HepG2 (cell line): ENCODE results near the gene PPM1M. TPM values are rescaled to one million over a fixed set of nuclear protein-coding genes. Genes with fewer than 3 reads are reported as not detected.

Experiments used
- BCL6 ChIP-seq: IDR thresholded peaks from 2 replicates; pipeline ENCODE4 v1.6.1; 2016; ENCODE audit warnings: missing genetic modification reagents, missing compliant biosample characterization
- BRF2 ChIP-seq: sonication (generic); formaldehyde crosslinking; IDR thresholded peaks from 2 replicates; pipeline ENCODE4 v1.8.1; 2022; ENCODE audit warnings: mild to moderate bottlenecking, missing genetic modification reagents
- DNMT3B ChIP-seq: conservative IDR thresholded peaks from 2 replicates; pipeline ENCODE4 v1.6.1; 2016; ENCODE audit warnings: missing biosample characterization, control low read depth
- NCOA2 ChIP-seq: sonication (generic); formaldehyde crosslinking; IDR thresholded peaks from 2 replicates; pipeline ENCODE4 v1.8.0; 2022; ENCODE audit warnings: inconsistent platforms
- NFIC ChIP-seq: IDR thresholded peaks from 2 replicates; pipeline ENCODE4 v1.6.1; 2012; ENCODE audit warnings: mild to moderate bottlenecking, low read length, inconsistent platforms
- POLR2G ChIP-seq: fragments of 200-400 bp; formaldehyde crosslinking; IDR thresholded peaks from 2 replicates; pipeline ENCODE4 v1.6.1; 2018; ENCODE audit warnings: mild to moderate bottlenecking, low read depth, low read length, moderate library complexity
- RXRA ChIP-seq: sonication (generic); formaldehyde crosslinking; IDR thresholded peaks from 2 replicates; pipeline ENCODE4 v1.5.1; 2020; ENCODE audit warnings: missing genetic modification reagents
- SRSF9 ChIP-seq: fragments of 200-400 bp; formaldehyde crosslinking; IDR thresholded peaks from 2 replicates; pipeline ENCODE4 v1.6.1; 2018; ENCODE audit warnings: borderline replicate concordance, mild to moderate bottlenecking, low read depth, low read length; ENCODE audit not compliant: insufficient read depth, poor library complexity, severe bottlenecking
- TMF1 ChIP-seq: sonication (generic); formaldehyde crosslinking; IDR thresholded peaks from 2 replicates; pipeline ENCODE4 v1.8.1; 2022; ENCODE audit warnings: low read depth, missing genetic modification reagents
- XBP1 ChIP-seq: sonication (generic); formaldehyde crosslinking; IDR thresholded peaks from 2 replicates; pipeline ENCODE4 v1.5.0; 2020; ENCODE audit warnings: missing genetic modification reagents
- ZFP90 ChIP-seq: sonication (generic); formaldehyde crosslinking; IDR thresholded peaks from 2 replicates; pipeline ENCODE4 v1.8.0; 2022; ENCODE audit warnings: missing genetic modification reagents, mild to moderate bottlenecking, inconsistent platforms, borderline replicate concordance
- ZFX ChIP-seq: sonication (generic); formaldehyde crosslinking; IDR thresholded peaks from 2 replicates; pipeline ENCODE4 v1.4.0; 2020; ENCODE audit warnings: mild to moderate bottlenecking, low read depth, missing genetic modification reagents, moderate library complexity
- ZKSCAN8 ChIP-seq: IDR thresholded peaks from 2 replicates; pipeline ENCODE4 v1.6.1; 2016; ENCODE audit warnings: borderline replicate concordance, missing genetic modification reagents, missing compliant biosample characterization
- ZNF781 ChIP-seq: sonication (generic); formaldehyde crosslinking; IDR thresholded peaks from 2 replicates; pipeline ENCODE4 v1.5.1; 2020; ENCODE audit warnings: borderline replicate concordance, mild to moderate bottlenecking, missing genetic modification reagents; ENCODE audit errors: not compliant biosample characterization
- ZSCAN21 ChIP-seq: sonication (generic); formaldehyde crosslinking; IDR thresholded peaks from 2 replicates; pipeline ENCODE4 v1.8.0; 2022; ENCODE audit warnings: mild to moderate bottlenecking, missing genetic modification reagents, moderate library complexity, borderline replicate concordance
- polyA plus RNA-seq, 8 experiments: library from polyadenylated mRNA; depleted of rRNA in 3 of 8; stranded (reverse) in 7 of 8; unstranded in 1 of 8; fragments of >200 nt; fragmentation: Illumina TruSeq in 4 of 8; extraction: Trizol in 4 of 8; gene quantifications; 2 replicates each; pipeline versions ENCODE4 v1.2.1 to v1.2.3, GENCODE V29; 2011 to 2016; ENCODE audit warnings: low read depth in 4 of 8, missing spikeins in 1 of 8, mixed read lengths in 1 of 8; ENCODE audit not compliant: insufficient read depth in 1 of 8
- total RNA-seq, 5 experiments: library from RNA; depleted of rRNA; stranded (reverse); fragments of >200 nt; fragmentation: Illumina TruSeq; extraction: Trizol; gene quantifications; 2 replicates each; pipeline ENCODE4 v1.2.3, GENCODE V29; 2016; ENCODE audit warnings: low read depth in 1 of 5
- TF ChIP-seq, protein P1 (sequence below): sonication (generic); formaldehyde crosslinking; conservative IDR thresholded peaks from 2 replicates; pipeline ENCODE4 v1.4.0; 2020; ENCODE audit warnings: missing genetic modification reagents
- TF ChIP-seq, protein P2 (sequence below): sonication (generic); formaldehyde crosslinking; IDR thresholded peaks from 2 replicates; pipeline ENCODE4 v1.5.0; 2020; ENCODE audit warnings: missing genetic modification reagents
- TF ChIP-seq, protein P3 (sequence below): sonication (generic); formaldehyde crosslinking; IDR thresholded peaks from 2 replicates; pipeline ENCODE4 v1.5.0; 2020; ENCODE audit warnings: missing genetic modification reagents
- TF ChIP-seq, protein P4 (sequence below): sonication (generic); formaldehyde crosslinking; IDR thresholded peaks from 2 replicates; pipeline ENCODE4 v1.5.1; 2020; ENCODE audit warnings: missing genetic modification reagents, mild to moderate bottlenecking, borderline replicate concordance
- TF ChIP-seq, protein P5 (sequence below): sonication (generic); formaldehyde crosslinking; IDR thresholded peaks from 2 replicates; pipeline ENCODE4 v1.9.0; 2021; ENCODE audit warnings: missing genetic modification reagents, mild to moderate bottlenecking, borderline replicate concordance

Gene PPM1M
- total and polyA plus RNA-seq, 2 of the 13 experiments (the other 11 are each of a cell fraction or from before 2014, with no cell fraction given) = 2.5 to 5.9 TPM

DNA sequence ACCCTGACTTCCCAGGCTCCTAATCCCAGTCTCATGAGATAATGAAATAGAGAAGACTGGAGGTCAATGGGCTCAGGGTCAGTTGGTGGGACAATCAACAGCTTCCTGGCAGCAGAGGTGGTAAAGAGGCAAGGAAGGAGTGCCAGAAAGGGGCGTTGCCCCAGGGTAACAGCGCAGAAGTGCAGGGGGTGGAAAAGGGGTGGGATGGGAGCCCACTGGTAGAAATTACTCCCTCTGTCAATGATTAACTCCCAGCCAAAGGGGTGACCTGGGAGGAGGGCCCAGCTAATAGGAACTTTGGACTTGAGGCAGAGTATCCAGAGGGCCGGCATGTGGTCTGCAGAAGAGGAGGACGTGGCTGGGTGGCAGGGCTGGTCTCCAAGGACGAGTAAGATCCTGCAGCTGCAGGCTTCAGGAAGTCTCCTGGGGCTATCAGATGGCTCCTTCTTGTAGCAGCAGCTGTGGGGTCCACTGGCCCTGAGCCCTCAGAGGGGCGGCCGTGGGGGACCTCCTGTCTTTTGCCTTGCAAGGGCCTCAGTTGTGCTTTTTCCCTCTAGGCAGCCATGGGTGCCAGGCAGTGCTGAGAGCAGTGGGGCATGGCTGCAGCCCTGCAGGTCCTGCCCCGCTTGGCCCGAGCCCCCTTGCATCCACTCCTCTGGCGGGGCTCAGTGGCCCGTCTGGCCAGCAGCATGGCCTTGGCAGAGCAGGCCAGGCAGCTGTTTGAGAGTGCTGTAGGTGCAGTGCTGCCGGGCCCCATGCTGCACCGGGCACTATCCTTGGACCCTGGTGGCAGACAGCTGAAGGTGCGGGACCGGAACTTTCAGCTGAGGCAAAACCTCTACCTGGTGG, 44.4 kb downstream of the PPM1M start (continued):
- TF ChIP-seq RXRA (CRISPR knock-in tag) (peak; percentile 74), XBP1 (CRISPR knock-in tag) (no peak), NFIC (peak; percentile 35; the same call in 1 of the 2 replicates), POLR2G (peak; percentile 97), ZKSCAN8 (CRISPR knock-in tag) (peak; percentile 0; the same call in 1 of the 2 replicates), BRF2 (CRISPR knock-in tag) (peak; percentile 62), ZNF781 (CRISPR knock-in tag) (peak; percentile 70), ZFX (CRISPR knock-in tag) (peak; percentile 68), SRSF9 (no peak), TMF1 (CRISPR knock-in tag) (peak; percentile 44; the same call in 1 of the 2 replicates), NCOA2 (peak; percentile 49), DNMT3B (CRISPR knock-in tag) (0 out of 2 replicates have a peak, but pooled peaks have one; percentile 63), ZFP90 (CRISPR knock-in tag) (peak; percentile 79; the same call in 1 of the 2 replicates), ZSCAN21 (CRISPR knock-in tag) (no peak; the same call in 1 of the 2 replicates), BCL6 (CRISPR knock-in tag) (peak; percentile 7)
- TF ChIP-seq, protein P1, sequence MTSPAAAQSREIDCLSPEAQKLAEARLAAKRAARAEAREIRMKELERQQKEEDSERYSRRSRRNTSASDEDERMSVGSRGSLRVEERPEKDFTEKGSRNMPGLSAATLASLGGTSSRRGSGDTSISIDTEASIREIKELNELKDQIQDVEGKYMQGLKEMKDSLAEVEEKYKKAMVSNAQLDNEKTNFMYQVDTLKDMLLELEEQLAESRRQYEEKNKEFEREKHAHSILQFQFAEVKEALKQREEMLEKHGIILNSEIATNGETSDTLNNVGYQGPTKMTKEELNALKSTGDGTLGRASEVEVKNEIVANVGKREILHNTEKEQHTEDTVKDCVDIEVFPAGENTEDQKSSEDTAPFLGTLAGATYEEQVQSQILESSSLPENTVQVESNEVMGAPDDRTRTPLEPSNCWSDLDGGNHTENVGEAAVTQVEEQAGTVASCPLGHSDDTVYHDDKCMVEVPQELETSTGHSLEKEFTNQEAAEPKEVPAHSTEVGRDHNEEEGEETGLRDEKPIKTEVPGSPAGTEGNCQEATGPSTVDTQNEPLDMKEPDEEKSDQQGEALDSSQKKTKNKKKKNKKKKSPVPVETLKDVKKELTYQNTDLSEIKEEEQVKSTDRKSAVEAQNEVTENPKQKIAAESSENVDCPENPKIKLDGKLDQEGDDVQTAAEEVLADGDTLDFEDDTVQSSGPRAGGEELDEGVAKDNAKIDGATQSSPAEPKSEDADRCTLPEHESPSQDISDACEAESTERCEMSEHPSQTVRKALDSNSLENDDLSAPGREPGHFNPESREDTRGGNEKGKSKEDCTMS = no peak
- TF ChIP-seq, protein P2, sequence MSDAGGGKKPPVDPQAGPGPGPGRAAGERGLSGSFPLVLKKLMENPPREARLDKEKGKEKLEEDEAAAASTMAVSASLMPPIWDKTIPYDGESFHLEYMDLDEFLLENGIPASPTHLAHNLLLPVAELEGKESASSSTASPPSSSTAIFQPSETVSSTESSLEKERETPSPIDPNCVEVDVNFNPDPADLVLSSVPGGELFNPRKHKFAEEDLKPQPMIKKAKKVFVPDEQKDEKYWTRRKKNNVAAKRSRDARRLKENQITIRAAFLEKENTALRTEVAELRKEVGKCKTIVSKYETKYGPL = no peak; the same call in 1 of the 2 replicates
- TF ChIP-seq, protein P3, sequence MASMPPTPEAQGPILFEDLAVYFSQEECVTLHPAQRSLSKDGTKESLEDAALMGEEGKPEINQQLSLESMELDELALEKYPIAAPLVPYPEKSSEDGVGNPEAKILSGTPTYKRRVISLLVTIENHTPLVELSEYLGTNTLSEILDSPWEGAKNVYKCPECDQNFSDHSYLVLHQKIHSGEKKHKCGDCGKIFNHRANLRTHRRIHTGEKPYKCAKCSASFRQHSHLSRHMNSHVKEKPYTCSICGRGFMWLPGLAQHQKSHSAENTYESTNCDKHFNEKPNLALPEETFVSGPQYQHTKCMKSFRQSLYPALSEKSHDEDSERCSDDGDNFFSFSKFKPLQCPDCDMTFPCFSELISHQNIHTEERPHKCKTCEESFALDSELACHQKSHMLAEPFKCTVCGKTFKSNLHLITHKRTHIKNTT = no peak
- TF ChIP-seq, protein P4, sequence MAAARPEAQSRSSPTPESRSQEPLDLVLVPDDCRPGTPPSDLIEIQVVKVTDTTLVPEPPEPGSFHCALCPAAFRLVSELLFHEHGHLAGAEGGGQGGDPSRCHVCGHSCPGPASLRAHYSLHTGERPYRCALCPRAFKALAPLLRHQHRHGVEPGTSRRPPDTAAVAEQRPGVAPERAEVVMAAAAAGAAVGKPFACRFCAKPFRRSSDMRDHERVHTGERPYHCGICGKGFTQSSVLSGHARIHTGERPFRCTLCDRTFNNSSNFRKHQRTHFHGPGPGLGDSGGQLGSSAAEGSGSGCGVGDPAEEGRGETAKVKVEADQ (CRISPR knock-in tag) = peak; percentile 75; the same call in 1 of the 2 replicates
- TF ChIP-seq, protein P5, sequence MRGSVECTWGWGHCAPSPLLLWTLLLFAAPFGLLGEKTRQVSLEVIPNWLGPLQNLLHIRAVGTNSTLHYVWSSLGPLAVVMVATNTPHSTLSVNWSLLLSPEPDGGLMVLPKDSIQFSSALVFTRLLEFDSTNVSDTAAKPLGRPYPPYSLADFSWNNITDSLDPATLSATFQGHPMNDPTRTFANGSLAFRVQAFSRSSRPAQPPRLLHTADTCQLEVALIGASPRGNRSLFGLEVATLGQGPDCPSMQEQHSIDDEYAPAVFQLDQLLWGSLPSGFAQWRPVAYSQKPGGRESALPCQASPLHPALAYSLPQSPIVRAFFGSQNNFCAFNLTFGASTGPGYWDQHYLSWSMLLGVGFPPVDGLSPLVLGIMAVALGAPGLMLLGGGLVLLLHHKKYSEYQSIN (CRISPR knock-in tag) = no peak
